Coronary artery (tissue), 2 donors: ENCODE results near the gene ZIC5.

Experiments
- DNase-seq: peaks from one replicate; pipeline ENCODE4 v3.0.0-alpha.2; 2017; ENCODE audit warnings: low spot score
- H3K27ac ChIP-seq, 2 donors: fragments of 200-600 bp; sonication (generic); one replicate each; pipeline ENCODE4 v1.5.1; 2016 to 2019
- H3K4me3 ChIP-seq: fragments of 200-600 bp; sonication (generic); 2 replicates; pipeline ENCODE4 v1.5.1; 2016; ENCODE audit warnings: mild to moderate bottlenecking, moderate library complexity
- CTCF ChIP-seq: fragments of 200-600 bp; sonication (generic); IDR thresholded peaks from one replicate; pipeline ENCODE4 v1.5.1; 2019; ENCODE audit warnings: antibody characterized with exemption

Gene ZIC5

GRCh38 chr13:99968521-99969452, 2.8 kb downstream of the ZIC5 start:
- TF ChIP-seq CTCF: no peak
- DNase-seq: no peak
- Histone ChIP-seq H3K27ac (no peak overlapping the region), H3K4me3 (peak overlapping the region; percentile 66)

GRCh38 chr13:99967869-99968520, 3.6 kb downstream of the ZIC5 start:
- Histone ChIP-seq H3K4me3 (peak overlapping the region; percentile 66), H3K27ac (no peak overlapping the region)
- DNase-seq: no peak
- TF ChIP-seq CTCF: no peak

- Histone ChIP-seq H3K4me3 (no peak overlapping the region), H3K27ac (no peak overlapping the region)
- no peak for TF ChIP-seq CTCF
- no peak for DNase-seq
Observed at GRCh38 chr13:99967498-99967868, 4.1 kb downstream of the ZIC5 start.

GRCh38 chr13:99966064-99966805, 5.3 kb downstream of the ZIC5 start:
- Histone ChIP-seq H3K4me3 (no peak overlapping the region), H3K27ac (no peak overlapping the region)
- DNase-seq: no peak
- TF ChIP-seq CTCF: no peak

- DNase-seq: no peak
- H3K4me3 ChIP-seq: no peak overlapping the region
- no peak overlapping the region for H3K27ac ChIP-seq
- TF ChIP-seq CTCF: no peak
Observed at GRCh38 chr13:99965329-99966000, 6.1 kb downstream of the ZIC5 start.

GRCh38 chr13:99963816-99964339, 7.7 kb downstream of the ZIC5 start:
- no peak overlapping the region for H3K27ac ChIP-seq
- DNase-seq: no peak
- no peak overlapping the region for H3K4me3 ChIP-seq
- TF ChIP-seq CTCF: no peak
